GM19452 (cell line): Measurements from ENCODE around the gene SACS.
"Not testable (repeated sequence)": the region's sequence is repeated elsewhere in the genome, so short reads cannot be mapped to it uniquely, and the experiment has no call there.

Experiments used
- ATAC-seq: cut with Tn5 transposase; IDR thresholded peaks from one replicate; pipeline ENCODE4 v1.9.1; 2021; ENCODE audit not compliant: unreplicated experiment

The SACS gene

DNA sequence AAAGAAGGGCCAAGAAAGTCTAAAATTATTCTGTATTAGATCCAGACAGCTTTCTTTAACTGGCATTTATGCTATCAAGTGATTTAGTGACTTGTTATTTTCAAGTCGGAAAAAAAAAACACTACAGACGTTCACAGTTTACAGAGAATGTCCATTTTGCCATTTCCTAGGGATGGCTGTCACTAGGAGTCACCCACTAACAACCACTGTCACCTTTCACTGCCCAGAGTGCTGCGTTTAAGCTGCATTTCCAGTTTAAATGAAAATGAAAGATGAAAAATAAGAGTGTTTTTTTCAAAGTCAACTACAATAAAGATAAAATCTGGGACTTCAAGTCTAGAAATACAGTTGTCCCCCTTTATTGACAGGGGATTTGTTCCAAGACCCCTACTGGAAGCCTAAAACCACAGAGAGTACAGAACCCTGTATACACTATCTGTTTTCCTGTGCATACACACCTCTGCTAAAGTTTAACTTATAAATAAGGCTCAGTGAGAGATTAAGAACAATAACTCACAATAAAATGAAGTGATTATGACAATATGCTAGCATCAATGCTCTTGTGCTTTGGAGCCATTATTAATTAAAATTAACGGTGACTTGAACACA is 112.5 kb downstream of the SACS start:
- ATAC-seq: peak; percentile 20

DNA sequence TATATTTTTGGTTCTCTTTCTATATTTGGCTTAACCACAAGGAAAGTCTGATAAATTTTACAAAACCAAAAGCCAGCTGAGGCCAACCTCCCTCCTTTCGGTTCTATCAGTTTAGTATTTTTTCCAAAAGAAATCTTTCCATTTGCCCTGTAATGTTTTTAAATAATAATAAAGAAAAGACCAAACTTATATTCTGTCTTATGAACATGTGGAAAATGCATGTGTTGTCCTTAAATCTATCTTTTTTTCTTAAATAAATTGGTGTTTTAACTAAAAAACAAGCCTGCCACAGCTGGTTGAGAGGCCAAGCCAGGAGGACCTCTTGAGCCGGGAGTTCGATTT is 113.6 kb downstream of the SACS start:
- ATAC-seq: no peak

DNA sequence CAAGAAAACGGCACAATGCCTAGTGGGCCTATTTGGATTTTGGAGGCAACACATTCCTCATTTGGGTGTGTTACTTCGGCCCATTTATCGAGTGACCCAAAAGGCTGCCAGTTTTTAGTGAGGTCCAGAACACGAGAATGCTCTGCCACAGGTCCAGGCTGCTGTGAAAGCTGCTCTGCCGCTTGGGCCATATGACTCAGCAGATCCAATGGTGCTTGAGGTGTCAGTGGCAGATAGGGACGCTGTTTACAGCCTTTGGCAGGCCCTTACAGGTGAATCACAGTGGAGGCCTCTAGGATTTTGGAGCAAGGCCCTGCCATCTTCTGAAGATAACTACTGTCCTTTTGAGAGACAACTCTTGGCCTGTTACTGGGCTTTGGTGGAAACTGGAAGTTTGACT is 118.7 kb downstream of the SACS start:
- not testable (repeated sequence) for ATAC-seq

DNA sequence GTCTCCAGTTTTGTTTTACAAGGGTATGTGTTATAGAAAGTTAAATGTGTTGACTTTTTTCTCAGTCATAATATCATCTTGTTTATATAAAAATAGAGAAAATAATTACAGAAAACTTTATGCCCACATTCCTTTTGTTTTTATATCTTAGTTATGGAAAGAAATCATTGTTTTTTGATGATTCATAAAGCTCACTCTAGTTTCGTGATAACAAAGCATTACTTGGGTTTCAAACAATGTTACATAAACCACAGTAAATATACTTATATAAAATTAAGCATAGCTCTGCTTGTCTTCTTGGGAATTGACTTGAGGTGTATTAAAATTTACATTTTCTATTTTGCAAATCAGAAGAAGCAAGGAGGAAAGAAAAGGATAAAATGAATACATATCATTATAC is 140.9 kb downstream of the SACS start:
- ATAC-seq: no peak

DNA sequence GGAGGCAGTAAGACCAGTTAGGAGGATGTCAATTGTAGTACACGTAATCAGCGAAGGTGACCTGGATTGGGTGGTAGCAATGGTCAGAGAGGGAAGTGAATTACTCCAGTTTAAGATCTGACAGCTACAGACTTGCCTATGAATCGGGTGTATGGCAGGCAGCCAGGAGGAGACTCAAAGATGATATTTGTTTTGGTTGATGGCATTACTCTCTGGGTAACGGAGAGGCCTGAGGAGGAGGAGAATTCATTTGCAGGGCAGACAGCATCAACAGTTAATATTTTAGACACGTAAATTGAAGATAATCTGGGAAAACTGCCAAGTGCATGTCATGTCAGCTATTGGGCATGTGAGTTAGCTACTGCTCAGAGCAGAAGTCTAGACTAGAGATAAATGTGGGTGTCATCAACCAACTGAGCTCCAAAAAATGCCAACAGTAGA is 143.6 kb downstream of the SACS start:
- no peak for ATAC-seq

DNA sequence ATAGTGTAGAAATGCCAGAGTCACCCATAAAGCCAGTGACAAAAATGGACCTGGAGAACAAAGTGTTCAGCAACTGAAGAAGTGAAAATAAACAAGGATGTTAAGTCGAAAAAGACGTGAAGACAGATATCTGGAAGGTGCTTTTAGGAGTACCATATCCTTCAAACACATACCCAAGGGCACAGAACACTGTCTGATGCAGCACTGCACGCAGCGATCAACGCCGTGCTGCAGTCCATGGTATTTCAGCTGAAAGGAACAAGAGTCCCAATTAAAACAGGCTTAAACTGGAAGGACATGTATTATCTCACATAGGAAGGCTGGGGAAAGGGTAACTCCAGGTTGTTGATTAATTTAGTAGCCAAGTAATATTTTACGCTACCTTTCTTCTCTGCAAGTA is 144.5 kb downstream of the SACS start:
- no peak for ATAC-seq

DNA sequence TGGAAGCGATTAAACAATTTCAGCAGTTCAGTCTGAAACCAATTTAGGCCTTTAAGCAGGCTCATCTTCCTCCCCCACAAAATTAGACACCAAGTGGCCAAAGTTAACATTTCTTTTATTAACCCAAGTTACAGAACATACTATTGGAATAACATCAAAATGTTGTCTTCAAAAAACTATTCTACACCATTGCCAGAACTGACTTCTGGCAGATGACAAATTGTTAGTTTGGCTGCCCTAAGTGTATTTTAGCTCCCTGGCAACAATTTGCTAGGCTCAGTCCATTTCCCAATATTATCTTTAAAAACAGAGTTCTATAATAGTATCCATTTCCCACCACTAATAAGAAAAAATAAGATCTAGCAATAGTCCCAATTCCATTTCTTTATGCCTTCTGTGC is 144.9 kb downstream of the SACS start:
- ATAC-seq: no peak

DNA sequence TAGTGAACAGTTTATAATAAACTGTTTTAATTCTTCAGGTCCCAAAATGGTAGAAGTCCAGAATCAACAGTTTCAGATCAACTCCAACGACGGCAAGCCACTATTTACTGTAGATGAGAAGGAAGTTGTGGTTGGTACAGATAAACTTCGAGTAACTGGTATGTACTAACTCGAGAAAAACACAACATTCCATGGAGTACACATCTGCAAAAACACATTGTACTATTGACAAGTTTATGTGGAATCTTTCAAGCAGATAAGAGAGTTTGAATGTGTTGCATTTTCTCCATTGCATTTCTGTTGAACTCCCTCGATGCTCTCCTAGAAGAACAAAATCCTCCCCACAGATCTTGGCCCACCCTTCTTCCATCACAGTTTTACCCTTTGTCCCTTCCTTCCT is 154.2 kb downstream of the SACS start:
- no peak for ATAC-seq
